ENCODE data around the gene STK32C.

STK32C gene

GRCh38 chr10:132255489-132256344 lies 52.0 kb downstream of the STK32C start:
- Histone ChIP-seq H3K36me3 (ENCODE audit: insufficient read depth, low read length) (no peaks in the 10 kb centered on the region), H3K4me1 (ENCODE audit: insufficient read depth, low read length) (no peaks in the 10 kb centered on the region; the same call in 1 of the 2 replicates), H3K9me3 (ENCODE audit: control insufficient read depth, insufficient read depth, low read length) (no peaks in the 10 kb centered on the region), H3K9ac (ENCODE audit: low read depth, low read length) (no peak overlapping the region)

- H3K36me3 ChIP-seq (ENCODE audit: insufficient read depth, low read length) = no peaks in the 10 kb centered on the region
- H3K9me3 ChIP-seq (ENCODE audit: control insufficient read depth, insufficient read depth, low read length) = no peaks in the 10 kb centered on the region
- H3K4me1 ChIP-seq (ENCODE audit: insufficient read depth, low read length) = no peaks in the 10 kb centered on the region; the same call in 1 of the 2 replicates
- H3K9ac ChIP-seq (ENCODE audit: low read depth, low read length) = no peak overlapping the region
Measured at GRCh38 chr10:132254841-132255240, 52.9 kb downstream of the STK32C start.

GRCh38 chr10:132253092-132253687 lies 54.6 kb downstream of the STK32C start:
- Histone ChIP-seq H3K9me3 (ENCODE audit: control insufficient read depth, insufficient read depth, low read length) (no peaks in the 10 kb centered on the region), H3K4me1 (ENCODE audit: insufficient read depth, low read length) (no peaks in the 10 kb centered on the region; the same call in 1 of the 2 replicates), H3K36me3 (ENCODE audit: insufficient read depth, low read length) (no peaks in the 10 kb centered on the region), H3K9ac (ENCODE audit: low read depth, low read length) (peak overlapping the region; percentile 57)

- Histone ChIP-seq H3K4me1 (ENCODE audit: insufficient read depth, low read length) (no peaks in the 10 kb centered on the region; the same call in 1 of the 2 replicates), H3K9ac (ENCODE audit: low read depth, low read length) (0 out of 2 replicates have a peak overlapping the region, but pooled peaks have one; percentile 57), H3K36me3 (ENCODE audit: insufficient read depth, low read length) (no peaks in the 10 kb centered on the region), H3K9me3 (ENCODE audit: control insufficient read depth, insufficient read depth, low read length) (no peaks in the 10 kb centered on the region)
Measured at GRCh38 chr10:132252412-132252811, 55.3 kb downstream of the STK32C start.

GRCh38 chr10:132251928-132252327 lies 55.8 kb downstream of the STK32C start:
- Histone ChIP-seq H3K9me3 (ENCODE audit: control insufficient read depth, insufficient read depth, low read length) (no peaks in the 10 kb centered on the region), H3K9ac (ENCODE audit: low read depth, low read length) (no peak overlapping the region), H3K4me1 (ENCODE audit: insufficient read depth, low read length) (no peaks in the 10 kb centered on the region; the same call in 1 of the 2 replicates), H3K36me3 (ENCODE audit: insufficient read depth, low read length) (no peaks in the 10 kb centered on the region)

- Histone ChIP-seq H3K9me3 (ENCODE audit: control insufficient read depth, insufficient read depth, low read length) (no peaks in the 10 kb centered on the region), H3K36me3 (ENCODE audit: insufficient read depth, low read length) (no peaks in the 10 kb centered on the region), H3K4me1 (ENCODE audit: insufficient read depth, low read length) (no peaks in the 10 kb centered on the region; the same call in 1 of the 2 replicates), H3K9ac (ENCODE audit: low read depth, low read length) (no peak overlapping the region)
Measured at GRCh38 chr10:132250481-132251475, 57.0 kb downstream of the STK32C start.

GRCh38 chr10:132249824-132250375 lies 57.9 kb downstream of the STK32C start:
- H3K9ac ChIP-seq (ENCODE audit: low read depth, low read length) = no peak overlapping the region
- no peaks in the 10 kb centered on the region for H3K9me3 ChIP-seq (ENCODE audit: control insufficient read depth, insufficient read depth, low read length)
- no peaks in the 10 kb centered on the region; the same call in 1 of the 2 replicates for H3K4me1 ChIP-seq (ENCODE audit: insufficient read depth, low read length)
- H3K36me3 ChIP-seq (ENCODE audit: insufficient read depth, low read length) = no peaks in the 10 kb centered on the region

- Histone ChIP-seq H3K4me1 (ENCODE audit: insufficient read depth, low read length) (no peaks in the 10 kb centered on the region; the same call in 1 of the 2 replicates), H3K9me3 (ENCODE audit: control insufficient read depth, insufficient read depth, low read length) (no peaks in the 10 kb centered on the region), H3K9ac (ENCODE audit: low read depth, low read length) (peak overlapping the region; percentile 26; the same call in 1 of the 2 replicates), H3K36me3 (ENCODE audit: insufficient read depth, low read length) (no peaks in the 10 kb centered on the region)
Measured at GRCh38 chr10:132249226-132249724, 58.5 kb downstream of the STK32C start.

GRCh38 chr10:132248455-132249225 lies 59.1 kb downstream of the STK32C start:
- Histone ChIP-seq H3K36me3 (ENCODE audit: insufficient read depth, low read length) (no peaks in the 10 kb centered on the region), H3K9ac (ENCODE audit: low read depth, low read length) (peak overlapping the region; percentile 63; the same call in 1 of the 2 replicates), H3K4me1 (ENCODE audit: insufficient read depth, low read length) (no peaks in the 10 kb centered on the region; the same call in 1 of the 2 replicates), H3K9me3 (ENCODE audit: control insufficient read depth, insufficient read depth, low read length) (no peaks in the 10 kb centered on the region)

- Histone ChIP-seq H3K4me1 (ENCODE audit: insufficient read depth, low read length) (no peaks in the 10 kb centered on the region; the same call in 1 of the 2 replicates), H3K9me3 (ENCODE audit: control insufficient read depth, insufficient read depth, low read length) (no peaks in the 10 kb centered on the region), H3K9ac (ENCODE audit: low read depth, low read length) (no peak overlapping the region), H3K36me3 (ENCODE audit: insufficient read depth, low read length) (no peaks in the 10 kb centered on the region)
Measured at GRCh38 chr10:132247943-132248342, 59.8 kb downstream of the STK32C start.

GRCh38 chr10:132246296-132246695 lies 61.5 kb downstream of the STK32C start:
- Histone ChIP-seq H3K9me3 (ENCODE audit: control insufficient read depth, insufficient read depth, low read length) (no peaks in the 10 kb centered on the region), H3K36me3 (ENCODE audit: insufficient read depth, low read length) (no peaks in the 10 kb centered on the region), H3K9ac (ENCODE audit: low read depth, low read length) (no peak overlapping the region), H3K4me1 (ENCODE audit: insufficient read depth, low read length) (no peaks in the 10 kb centered on the region)

- Histone ChIP-seq H3K4me1 (ENCODE audit: insufficient read depth, low read length) (no peaks in the 10 kb centered on the region), H3K36me3 (ENCODE audit: insufficient read depth, low read length) (no peaks in the 10 kb centered on the region), H3K9me3 (ENCODE audit: control insufficient read depth, insufficient read depth, low read length) (no peaks in the 10 kb centered on the region), H3K9ac (ENCODE audit: low read depth, low read length) (no peak overlapping the region)
Measured at GRCh38 chr10:132245056-132245455, 62.7 kb downstream of the STK32C start.

- no peak overlapping the region for H3K9ac ChIP-seq (ENCODE audit: low read depth, low read length)
- no peaks in the 10 kb centered on the region for H3K36me3 ChIP-seq (ENCODE audit: insufficient read depth, low read length)
- no peaks in the 10 kb centered on the region for H3K9me3 ChIP-seq (ENCODE audit: control insufficient read depth, insufficient read depth, low read length)
- no peaks in the 10 kb centered on the region for H3K4me1 ChIP-seq (ENCODE audit: insufficient read depth, low read length)
Measured at GRCh38 chr10:132243626-132244025, 64.1 kb downstream of the STK32C start.

Data from ES-I3 (cell line).